HL-60/S4 (cell line): ENCODE results near the gene GNG11.

Experiments used
- in situ Hi-C: fragments of 300-500 bp; cut with MboI; formaldehyde crosslinking; loops from 2 replicates; pipeline ENCODE4 v1.14.3; 2022; ENCODE audit warnings: low sequenced_read_pairs

GNG11 gene

DNA sequence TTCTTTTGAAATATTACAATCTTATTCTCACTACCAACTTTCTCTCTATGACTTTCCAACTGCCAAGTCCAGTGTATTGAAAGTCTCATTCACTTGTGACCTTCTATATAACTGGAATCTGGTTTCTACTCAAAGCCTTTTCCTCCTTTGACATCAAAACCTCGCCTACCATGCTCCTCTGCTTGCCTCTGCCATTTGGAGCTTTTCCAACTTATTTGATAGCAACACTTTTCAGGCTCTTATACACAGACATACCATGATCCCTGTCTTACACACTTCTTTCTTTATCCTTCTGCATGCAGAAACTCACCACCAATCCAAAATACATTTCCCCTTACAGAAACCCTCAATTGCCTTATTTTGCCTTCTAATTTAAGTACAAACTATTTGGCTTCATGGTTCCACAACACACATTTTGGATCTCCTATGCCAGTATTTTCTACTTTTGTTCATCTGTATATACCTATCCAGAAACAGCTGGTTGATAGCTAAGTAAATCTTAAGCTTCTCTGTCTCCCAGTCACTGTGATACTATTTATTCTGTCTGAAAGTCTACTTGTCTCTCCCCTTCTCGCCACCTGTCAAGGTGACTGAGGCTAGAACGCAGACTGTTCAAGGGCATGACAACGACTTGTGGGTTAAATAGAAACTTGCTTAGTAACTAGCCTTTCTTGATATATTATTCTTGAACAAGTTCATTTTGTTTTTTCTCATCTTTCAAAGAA, 22.4 kb downstream of the GNG11 start:
- in situ Hi-C loops, result no loop called here

DNA sequence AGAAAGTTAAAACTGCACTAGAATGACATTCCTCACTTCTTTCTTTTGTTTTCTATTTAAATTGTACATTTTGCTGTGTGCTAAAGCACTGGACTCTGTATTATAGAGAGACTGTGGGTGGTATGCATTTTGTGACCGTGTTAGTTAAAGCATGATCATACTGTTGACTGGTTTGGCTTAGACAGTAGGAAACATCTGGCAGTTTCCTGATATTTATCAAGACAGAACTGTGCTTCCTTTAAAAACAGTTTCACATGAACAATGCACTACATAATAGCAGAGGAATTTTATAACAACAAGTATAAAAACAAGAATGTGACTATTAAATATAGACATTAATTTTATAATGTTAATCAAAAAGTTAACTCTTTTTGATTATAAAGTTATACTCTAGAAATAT, 23.1 kb downstream of the GNG11 start:
- in situ Hi-C loops, result no loop called here

DNA sequence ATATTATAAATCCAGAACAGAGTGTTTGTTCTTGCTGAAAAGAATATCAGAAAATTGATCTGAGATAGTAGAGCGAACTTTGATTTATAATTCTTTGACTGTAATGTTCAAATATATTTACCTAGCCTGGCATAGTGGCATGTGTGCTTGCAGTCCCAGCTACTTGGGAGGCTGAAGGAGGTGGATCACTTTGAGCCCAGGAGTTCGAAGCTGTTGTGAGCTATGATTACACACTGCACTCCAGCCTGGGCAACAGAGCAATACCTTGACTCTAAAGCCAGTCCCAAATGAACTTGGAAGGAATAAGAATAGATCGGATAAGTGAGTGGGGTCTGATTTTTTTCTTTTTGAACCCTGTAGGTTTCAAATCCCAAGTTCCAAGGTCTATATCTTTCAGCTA, 23.5 kb downstream of the GNG11 start:
- in situ Hi-C loops, result no loop called here

DNA sequence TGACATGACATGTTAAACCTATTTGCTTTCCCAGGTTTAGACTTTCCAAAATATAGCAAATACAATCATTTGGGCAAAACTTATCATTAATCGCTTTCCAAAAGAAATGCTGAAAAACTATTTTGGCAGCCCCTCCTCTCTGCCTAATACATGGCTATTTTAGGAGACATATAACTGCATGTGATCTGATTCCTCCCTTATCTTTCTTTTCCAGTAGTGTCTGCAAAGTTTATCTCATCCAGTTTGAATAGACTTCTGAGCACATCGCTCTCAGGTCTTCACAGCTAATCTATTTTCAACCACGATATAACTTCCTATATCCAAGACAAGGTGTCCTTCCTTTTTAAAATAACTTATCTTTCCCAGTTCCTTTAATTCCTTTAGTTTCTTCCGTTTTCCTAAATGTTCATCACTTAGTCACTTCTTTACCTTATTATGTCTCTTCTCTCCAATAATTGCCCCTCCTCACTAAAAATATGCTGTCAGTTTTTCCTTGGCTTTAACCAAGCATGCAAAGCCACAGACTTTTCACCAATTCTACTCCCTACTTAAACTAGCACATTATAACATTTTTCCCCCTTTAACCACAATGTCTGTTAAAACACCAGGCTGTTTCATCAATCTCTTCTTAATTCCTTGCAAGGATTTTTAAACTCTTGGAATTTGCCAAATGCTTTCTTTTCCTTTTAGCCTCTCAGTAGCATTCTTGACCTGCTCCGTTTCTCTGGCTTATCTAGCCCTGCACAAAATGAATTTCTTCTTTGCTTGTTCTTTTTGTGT, 24.4 kb downstream of the GNG11 start:
- in situ Hi-C loops, result no loop called here

DNA sequence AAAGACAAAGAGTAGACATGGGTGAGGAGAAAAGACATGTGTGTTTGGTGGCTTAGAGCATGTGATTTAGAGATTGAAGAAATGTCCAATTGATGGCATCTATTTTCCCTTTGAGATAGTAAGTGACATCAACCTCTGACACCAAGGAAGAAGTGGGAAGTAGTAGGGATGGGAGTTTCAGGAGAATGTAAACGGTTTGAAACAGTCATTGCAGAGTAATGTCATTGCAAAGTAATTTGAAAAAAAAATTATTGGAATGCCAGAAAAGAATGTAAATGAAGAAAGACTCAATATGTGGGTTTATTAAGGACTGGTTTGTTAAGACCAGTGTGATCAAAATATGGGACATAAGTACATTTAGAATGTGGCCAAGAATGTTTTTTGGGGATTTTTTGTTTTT, 26.6 kb downstream of the GNG11 start:
- in situ Hi-C loops, result no loop called here

DNA sequence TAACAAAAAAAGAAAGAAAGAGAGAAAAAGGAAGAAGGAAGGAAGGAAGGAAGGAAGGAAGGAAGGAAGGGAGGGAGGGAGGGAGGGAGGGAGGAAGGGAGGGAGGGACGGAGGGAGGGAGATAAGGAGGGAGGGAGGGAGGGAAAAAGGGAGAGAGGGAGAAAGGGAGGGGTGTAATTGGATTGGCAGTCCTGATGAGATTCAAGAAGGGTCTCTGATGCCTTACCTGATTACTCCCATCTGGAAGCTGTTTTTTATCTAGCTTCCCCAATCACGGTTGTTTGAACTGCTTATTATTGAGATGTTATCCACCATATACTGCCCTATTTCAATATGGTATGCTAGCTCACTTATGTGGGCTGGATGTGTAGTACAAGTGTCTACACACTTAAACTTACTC, 27.3 kb downstream of the GNG11 start:
- in situ Hi-C loops, result no loop called here

DNA sequence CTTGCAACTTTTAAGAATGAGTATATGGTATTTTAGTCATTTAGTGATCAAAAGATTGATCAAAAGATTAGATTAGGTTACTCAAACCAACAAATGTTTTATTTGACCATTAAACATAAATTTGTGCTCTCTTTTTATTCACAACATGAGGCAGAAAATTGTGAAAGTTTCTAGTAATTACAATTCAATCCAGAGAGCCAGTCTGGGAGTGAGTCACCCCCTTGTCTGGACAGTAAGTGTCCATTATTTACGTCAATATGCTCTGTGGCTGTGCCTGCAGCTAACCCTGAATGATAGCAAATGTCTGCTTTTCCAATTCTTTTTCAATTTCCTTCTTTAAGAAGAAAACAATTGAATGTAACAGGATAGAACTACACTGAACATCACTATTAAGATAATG, 27.9 kb downstream of the GNG11 start:
- in situ Hi-C loops, result no loop called here

DNA sequence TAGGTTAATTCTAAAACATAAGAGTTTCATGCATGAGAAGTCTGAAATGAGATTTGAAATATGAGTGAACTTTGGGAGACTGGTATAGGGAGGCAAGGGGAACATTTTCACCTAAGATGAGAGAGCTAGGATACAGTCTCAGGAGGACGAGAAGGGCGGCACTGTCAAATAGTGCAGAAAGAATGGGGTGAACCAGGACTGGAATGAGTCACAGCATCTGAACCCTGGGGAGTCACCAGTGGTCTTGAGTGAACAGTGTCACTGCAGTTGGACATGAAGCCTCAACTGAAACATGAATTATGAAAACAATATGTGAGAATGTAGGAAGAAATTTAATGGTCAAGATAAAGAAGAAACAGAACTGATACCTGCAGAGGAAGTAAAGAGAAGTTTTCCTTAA, 33.8 kb downstream of the GNG11 start:
- in situ Hi-C loops, result no loop called here

DNA sequence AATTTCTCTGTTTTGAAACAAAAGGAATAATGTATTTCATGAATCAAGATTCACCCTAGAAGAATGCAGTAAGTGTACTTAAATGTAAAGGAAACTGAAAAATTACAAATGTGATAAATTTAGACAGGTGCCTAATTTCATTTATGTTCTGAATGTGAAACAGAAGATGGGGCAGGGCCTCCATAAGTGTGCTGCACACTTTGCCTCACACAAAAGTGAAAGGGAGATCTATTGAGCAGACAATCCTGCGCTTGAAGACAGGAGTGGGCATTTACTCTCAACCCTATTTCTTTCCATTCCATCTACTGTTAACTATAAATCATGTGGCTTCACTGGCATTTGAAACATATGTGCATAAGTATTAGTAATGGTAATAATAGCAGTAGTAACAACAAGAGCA, 36.2 kb downstream of the GNG11 start:
- in situ Hi-C loops, result no loop called here

DNA sequence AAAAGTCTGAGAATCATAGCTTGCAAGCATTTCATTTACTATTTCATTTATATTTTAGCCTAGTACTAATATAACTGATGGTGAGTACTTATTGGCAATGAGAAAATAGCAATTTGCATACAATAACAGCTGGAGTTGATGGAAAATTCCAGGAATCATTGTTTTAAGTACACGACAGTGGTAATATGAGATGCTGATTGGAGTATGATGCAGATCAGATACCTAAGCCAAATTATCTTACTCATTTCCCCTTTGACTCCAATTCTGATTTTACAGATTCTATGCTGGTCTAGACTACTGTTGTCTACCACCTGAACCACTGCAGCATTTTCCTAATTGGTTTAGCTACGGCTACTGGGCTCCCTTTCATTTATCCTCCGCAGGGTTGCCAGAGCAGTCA, 36.7 kb downstream of the GNG11 start:
- in situ Hi-C loops, result no loop called here

DNA sequence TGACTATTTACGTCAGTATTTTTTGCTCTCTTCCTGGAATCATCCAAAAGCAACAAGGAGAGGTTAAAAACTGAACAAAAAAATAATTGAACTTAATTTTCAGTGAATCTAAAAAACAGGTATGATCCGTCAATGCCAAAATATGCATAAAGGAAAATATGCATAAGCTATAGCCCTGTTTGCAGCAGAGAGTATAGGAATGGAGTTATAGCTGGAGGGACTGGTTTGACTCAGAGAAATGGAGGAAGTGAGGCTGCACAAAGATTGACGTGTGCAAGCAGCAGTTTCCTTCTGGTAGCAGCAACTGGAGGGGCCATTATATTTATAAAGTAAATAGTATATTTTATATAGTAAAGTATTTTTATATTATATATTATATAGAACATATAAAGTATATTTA, 37.1 kb downstream of the GNG11 start:
- in situ Hi-C loops, result no loop called here

DNA sequence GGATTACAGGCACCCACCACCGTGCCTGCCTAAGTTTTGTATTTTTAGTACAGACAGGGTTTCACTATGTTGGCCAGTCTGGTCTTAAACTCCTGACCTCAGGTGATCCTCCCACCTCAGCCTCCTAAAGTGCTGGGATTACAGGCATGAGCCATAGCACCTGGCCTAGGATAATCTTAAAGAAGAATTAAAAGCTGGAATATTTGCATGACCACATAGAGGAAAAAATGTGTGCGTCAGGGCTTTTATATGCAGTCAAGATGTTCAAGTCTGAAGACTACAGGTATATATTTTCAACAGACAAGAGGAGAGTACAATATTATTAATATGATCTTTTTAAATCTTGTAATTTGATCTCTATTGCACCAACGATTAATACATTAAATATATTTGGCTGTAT, 39.5 kb downstream of the GNG11 start:
- in situ Hi-C loops, result no loop called here

DNA sequence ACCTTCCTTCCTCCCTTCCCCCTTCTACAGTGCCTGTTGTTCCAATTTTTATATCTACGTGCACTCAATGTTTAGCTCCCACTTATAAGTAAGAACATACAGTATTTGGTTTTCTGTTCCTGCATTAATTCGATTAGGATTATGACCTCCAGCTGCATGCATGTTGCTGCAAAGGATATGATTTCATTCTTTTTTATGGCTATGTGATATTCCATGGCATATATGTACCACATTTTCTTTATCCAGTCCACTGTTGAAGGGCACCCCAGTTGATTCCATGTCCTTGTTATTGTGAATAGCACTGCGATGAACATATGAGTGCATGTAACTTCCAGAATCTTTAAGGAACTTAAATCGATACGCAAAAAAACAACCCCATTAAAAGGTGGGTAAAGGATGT, 42.7 kb downstream of the GNG11 start:
- in situ Hi-C loops, result no loop called here

DNA sequence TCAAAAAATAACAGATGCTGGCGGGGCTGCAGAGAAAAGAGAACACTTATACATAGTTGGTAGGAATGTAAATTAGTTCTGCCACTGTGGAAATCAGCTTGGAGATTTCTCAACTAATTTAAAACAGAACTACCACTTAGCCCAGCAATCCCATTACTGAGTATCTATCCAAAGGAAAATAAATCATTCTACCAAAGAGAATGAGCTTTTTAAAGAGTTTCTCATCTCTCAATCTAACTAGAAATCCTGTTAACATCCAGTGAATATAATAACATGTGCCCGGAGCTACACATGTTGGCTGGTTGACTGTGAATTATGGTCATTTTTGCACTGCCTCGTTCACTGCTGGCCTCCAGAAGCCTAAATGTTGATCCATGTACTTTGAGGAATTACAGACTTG, 43.3 kb downstream of the GNG11 start:
- in situ Hi-C loops, result no loop called here

DNA sequence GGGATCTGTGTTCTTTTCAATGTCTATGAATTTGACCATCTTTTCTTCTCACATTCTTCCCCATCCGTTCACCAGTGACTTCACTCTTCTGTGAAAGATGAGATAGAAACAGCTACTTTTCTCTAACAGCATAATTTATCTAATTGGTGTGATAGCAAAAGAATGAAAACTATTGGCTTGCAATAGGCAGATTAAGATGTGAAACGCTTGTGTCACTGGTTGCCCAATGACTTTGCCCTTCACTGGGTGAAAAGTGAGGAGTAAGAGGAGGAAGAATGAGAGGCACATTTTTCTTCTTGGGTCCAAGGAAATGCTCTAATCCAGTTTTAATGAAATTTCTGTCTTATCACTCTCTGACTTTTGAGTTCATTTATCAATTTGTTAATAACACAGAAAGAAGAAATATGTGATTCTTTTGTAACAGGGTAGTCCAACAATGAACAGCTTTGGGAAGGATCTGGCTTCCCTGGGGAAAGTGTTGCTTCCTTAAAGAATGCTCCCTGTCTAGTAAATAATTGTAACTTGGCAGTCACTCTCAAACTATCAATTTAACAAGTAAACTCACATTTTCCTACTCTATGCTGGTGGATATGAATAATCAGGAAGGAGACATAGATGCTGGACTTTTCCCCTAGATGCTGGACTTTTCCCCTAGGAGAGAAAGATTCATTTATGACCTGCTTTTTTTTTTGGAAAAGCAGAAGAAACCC, 47.5 kb downstream of the GNG11 start:
- in situ Hi-C loops, result no loop called here

DNA sequence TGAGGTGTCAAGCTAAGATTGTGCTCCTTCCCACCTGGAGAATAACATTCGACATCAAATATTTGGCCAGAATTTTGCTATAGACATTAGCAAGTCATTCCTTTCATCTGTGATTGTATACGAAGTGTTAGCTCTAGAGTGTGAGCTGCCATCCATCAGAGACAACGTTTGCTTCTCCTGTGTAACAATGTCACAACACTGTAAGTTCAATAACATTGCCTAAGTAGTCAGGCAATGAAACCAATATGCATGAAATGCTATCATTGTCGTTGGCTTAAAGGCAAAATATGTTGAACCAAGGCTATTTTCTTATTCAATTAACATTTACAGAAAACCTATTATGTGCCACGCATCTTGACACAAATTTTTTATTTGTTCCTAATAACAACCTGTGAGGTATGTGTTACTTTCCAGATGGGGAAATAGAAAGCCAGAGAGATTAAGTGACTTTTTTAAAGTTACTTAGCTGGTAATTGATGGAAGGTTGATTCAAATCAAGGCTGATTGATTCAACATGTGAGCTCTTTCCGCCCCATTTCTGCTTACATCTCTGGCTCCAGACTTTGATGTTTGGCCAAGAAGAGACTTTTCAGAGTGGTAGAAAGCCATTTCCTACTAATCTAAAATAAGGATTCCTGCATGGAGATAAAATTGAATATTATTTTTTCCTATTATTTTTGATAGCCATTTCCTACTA, 50.6 kb downstream of the GNG11 start:
- in situ Hi-C loops, result no loop called here

DNA sequence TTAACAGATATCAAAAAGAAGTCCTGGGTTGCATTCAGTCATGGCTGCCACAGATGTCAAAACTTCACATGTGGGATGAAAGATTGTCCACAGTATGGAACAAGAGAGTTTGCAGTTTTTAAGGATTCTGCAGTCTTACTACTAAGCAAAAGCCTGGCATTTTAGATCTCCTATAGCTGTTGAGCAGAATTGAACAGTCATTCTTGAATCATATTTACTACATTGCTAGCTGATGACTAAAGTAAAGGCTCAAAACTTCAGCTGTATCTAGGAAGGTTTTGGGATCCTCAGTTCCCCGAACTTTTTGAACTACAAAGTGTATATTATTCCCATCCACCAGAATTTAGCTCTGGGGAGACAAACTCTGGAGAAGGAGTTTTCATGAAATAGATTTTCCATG, 51.6 kb downstream of the GNG11 start:
- in situ Hi-C loops, result no loop called here

DNA sequence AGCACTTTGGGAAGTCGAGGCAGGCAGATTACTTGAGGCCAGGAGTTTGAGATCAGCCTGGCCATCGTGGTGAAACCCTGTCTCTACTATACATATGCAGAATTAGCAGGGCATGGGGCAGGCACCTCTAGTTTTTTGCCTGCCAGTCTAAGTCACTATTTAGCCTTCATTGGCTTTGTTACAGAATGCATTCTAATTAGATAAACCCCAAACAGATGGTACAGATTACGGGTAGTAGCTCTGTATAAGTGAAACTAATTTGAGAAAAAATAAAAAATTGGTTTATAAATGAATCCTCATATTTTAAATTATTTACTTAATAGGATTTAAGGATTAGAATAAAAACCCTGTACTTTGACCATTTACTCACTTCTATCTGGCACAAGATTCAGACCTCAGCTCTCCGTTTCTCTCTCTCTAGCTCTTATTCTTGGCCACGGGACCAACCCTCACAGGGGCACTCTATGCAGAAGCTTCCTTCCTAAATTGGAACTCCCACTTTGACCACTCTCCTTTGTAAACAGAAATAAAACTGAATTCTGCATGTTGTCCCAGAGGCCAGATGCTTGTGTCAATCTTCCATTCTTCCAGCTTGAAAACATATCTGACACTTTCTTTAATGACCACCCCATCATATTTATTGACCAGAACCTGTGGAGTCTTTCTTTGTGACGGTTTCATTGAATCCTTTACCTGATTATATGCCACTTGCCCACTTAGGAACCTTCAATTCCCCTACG, 55.8 kb downstream of the GNG11 start:
- in situ Hi-C loops, result no loop called here
